Liver (tissue), 9 donors: ENCODE results near the gene WFIKKN2. TPM values are rescaled to one million over a fixed set of nuclear protein-coding genes. Genes with fewer than 3 reads are reported as not detected.

ENCODE experiments used
- DNase-seq: peaks from one replicate; pipeline ENCODE4 v3.0.0-alpha.2; 2017; ENCODE audit warnings: low spot score
- H3K27ac ChIP-seq, 2 donors: one replicate each; pipeline ENCODE4 v1.7.0; 2013; ENCODE audit warnings: inconsistent platforms in 2 of 2, low read length in 2 of 2, control low read depth in 1 of 2, low read depth in 1 of 2, mild to moderate bottlenecking in 1 of 2
- H3K27me3 ChIP-seq, 4 donors: one replicate each; pipeline versions ENCODE4 v1.6.1 to v1.7.0; 2013; ENCODE audit warnings: low read length in 3 of 4, inconsistent platforms in 1 of 4, mild to moderate bottlenecking in 1 of 4, moderate library complexity in 1 of 4; ENCODE audit not compliant: control insufficient read depth in 4 of 4, insufficient read depth in 4 of 4
- H3K36me3 ChIP-seq, 4 donors: one replicate each; pipeline versions ENCODE4 v1.6.1 to v1.7.0; 2013; ENCODE audit warnings: low read length in 3 of 4, mild to moderate bottlenecking in 3 of 4, low read depth in 1 of 4, moderate library complexity in 1 of 4; ENCODE audit not compliant: control insufficient read depth in 4 of 4, insufficient read depth in 3 of 4
- H3K4me1 ChIP-seq, 4 donors: one replicate each; pipeline versions ENCODE4 v1.6.1 to v1.7.0; 2013; ENCODE audit warnings: low read length in 3 of 4, mild to moderate bottlenecking in 3 of 4, moderate library complexity in 1 of 4; ENCODE audit not compliant: control insufficient read depth in 4 of 4, insufficient read depth in 4 of 4
- H3K4me3 ChIP-seq, 3 donors: one replicate each; pipeline versions ENCODE4 v1.6.1 to v1.7.0; 2013; ENCODE audit warnings: low read length in 3 of 3, control low read depth in 1 of 3, low read depth in 1 of 3, mild to moderate bottlenecking in 1 of 3
- H3K9ac ChIP-seq, 2 donors: one replicate each; pipeline ENCODE4 v1.7.0; 2013; ENCODE audit warnings: low read length in 2 of 2, mild to moderate bottlenecking in 2 of 2, moderate library complexity in 2 of 2, control low read depth in 1 of 2, low read depth in 1 of 2
- H3K9me3 ChIP-seq, 4 donors: one replicate each; pipeline versions ENCODE4 v1.6.1 to v1.7.0; 2013; ENCODE audit warnings: low read length in 3 of 4; ENCODE audit not compliant: control insufficient read depth in 4 of 4
- ATF3 ChIP-seq: IDR thresholded peaks from 2 replicates; pipeline ENCODE4 v1.6.1; 2016; ENCODE audit warnings: antibody characterized with exemption
- CTCF ChIP-seq: fragments of 150-350 bp; IDR thresholded peaks from 2 replicates; pipeline ENCODE4 v1.5.1; 2017; ENCODE audit warnings: improper control_type of control experiment, low read depth, low read length; ENCODE audit not compliant: missing input control
- FOXA1 ChIP-seq: IDR thresholded peaks from 2 replicates; pipeline ENCODE4 v1.6.1; 2016; ENCODE audit warnings: antibody characterized with exemption
- FOXA2 ChIP-seq: IDR thresholded peaks from 2 replicates; pipeline ENCODE4 v1.6.1; 2016; ENCODE audit warnings: antibody characterized with exemption
- GABPA ChIP-seq, 2 donors: IDR thresholded peaks in 1 of 2; conservative IDR thresholded peaks in 1 of 2; 2 replicates each; pipeline ENCODE4 v1.6.1; 2016; ENCODE audit warnings: antibody characterized with exemption in 2 of 2, mild to moderate bottlenecking in 1 of 2, moderate library complexity in 1 of 2
- HNF4A ChIP-seq, 2 donors: conservative IDR thresholded peaks; 2 replicates each; pipeline ENCODE4 v1.6.1; 2016; ENCODE audit warnings: antibody characterized with exemption in 2 of 2, mild to moderate bottlenecking in 2 of 2
- HNF4G ChIP-seq: IDR thresholded peaks from 2 replicates; pipeline ENCODE4 v1.6.1; 2016; ENCODE audit warnings: antibody characterized with exemption
- JUND ChIP-seq, 2 donors: IDR thresholded peaks; 2 replicates each; pipeline ENCODE4 v1.6.1; 2016; ENCODE audit warnings: antibody characterized with exemption in 2 of 2
- RAD21 ChIP-seq, 2 donors: IDR thresholded peaks; 2 replicates each; pipeline ENCODE4 v1.6.1; 2016; ENCODE audit warnings: antibody characterized with exemption in 2 of 2, mild to moderate bottlenecking in 2 of 2
- REST ChIP-seq: IDR thresholded peaks from 2 replicates; pipeline ENCODE4 v1.6.1; 2016; ENCODE audit warnings: antibody characterized with exemption, mild to moderate bottlenecking
- RXRA ChIP-seq, 2 donors: IDR thresholded peaks; 2 replicates each; pipeline ENCODE4 v1.6.1; 2017 to 2018; ENCODE audit warnings: antibody characterized with exemption in 2 of 2, mild to moderate bottlenecking in 1 of 2
- SP1 ChIP-seq: IDR thresholded peaks from 2 replicates; pipeline ENCODE4 v1.6.1; 2018; ENCODE audit warnings: antibody characterized with exemption, mild to moderate bottlenecking
- TAF1 ChIP-seq: conservative IDR thresholded peaks from 2 replicates; pipeline ENCODE4 v1.6.1; 2016; ENCODE audit warnings: antibody characterized with exemption, mild to moderate bottlenecking
- YY1 ChIP-seq: IDR thresholded peaks from 2 replicates; pipeline ENCODE4 v1.6.1; 2016; ENCODE audit warnings: antibody characterized with exemption, mild to moderate bottlenecking
- WGBS: extraction: QIAGEN DNeasy Blood & Tissue Kit; methylation state at CpG from one replicate; pipeline ENCODE4 v1.1.7; 2013; 5-methylcytosine and 5-hydroxymethylcytosine counted together
- polyA plus RNA-seq, 2 donors: library from polyadenylated mRNA; stranded (reverse) in 1 of 2; unstranded in 1 of 2; fragments of 200-250 nt in 1 of 2; fragments of >200 nt in 1 of 2; fragmentation: Nextera tagmentation in 1 of 2; extraction: Ambion mirVana in 1 of 2; gene quantifications; one replicate each; pipeline versions ENCODE4 v1.2.1 to v1.2.3, GENCODE V29; 2013 to 2015
- total RNA-seq, 2 donors: library from RNA; depleted of rRNA; stranded (reverse); fragments of >200 nt; gene quantifications; one replicate each; pipeline ENCODE4 v1.2.3, GENCODE V29; 2014
- donor health status: healthy.
- donor health status: healthy.
- donor health status: healthy.
- donor health status: healthy.
- donor health status: healthy.

WFIKKN2 gene
- total and polyA plus RNA-seq, 4 donors: 0.02 to 0.19 (median 0.07) TPM; not detected in 1

GRCh38 chr17:50820651-50821050 lies 14.7 kb upstream of the WFIKKN2 start (continued):
- TF ChIP-seq CTCF (no peak), RAD21 (IDR thresholded peaks at IDR 0.05) (no peak), ATF3 (no peak), GABPA (IDR thresholded peaks at IDR 0.05 in 1 of 2, conservative IDR thresholded peaks at IDR 0.05 in 1 of 2) (no peak), SP1 (no peak), TAF1 (no peak)

GRCh38 chr17:50822550-50822949 lies 12.8 kb upstream of the WFIKKN2 start:
- Histone ChIP-seq H3K4me1 (peaks cover 0 to 5% (median under 1%) of the 10 kb centered on the region in 4 donors), H3K36me3 (no peaks in the 10 kb centered on the region), H3K27me3 (no peaks in the 10 kb centered on the region), H3K9ac (no peak overlapping the region), H3K4me3 (no peak overlapping the region), H3K9me3 (no peaks in the 10 kb centered on the region), H3K27ac (no peak overlapping the region)
- 94% methylated on average over 2 of the region's 2 CpGs for WGBS
- TF ChIP-seq CTCF: no peak
- no peak for TF ChIP-seq RXRA (IDR thresholded peaks at IDR 0.05)
- TF ChIP-seq JUND (IDR thresholded peaks at IDR 0.05): no peak
- TF ChIP-seq REST: no peak
- TF ChIP-seq ATF3: no peak
- TF ChIP-seq HNF4A (conservative IDR thresholded peaks at IDR 0.05): no peak
- no peak for TF ChIP-seq FOXA1
- TF ChIP-seq TAF1: no peak
- TF ChIP-seq FOXA2: no peak
- no peak for TF ChIP-seq SP1
- TF ChIP-seq YY1: no peak
- TF ChIP-seq HNF4G: no peak
- no peak for TF ChIP-seq RAD21 (IDR thresholded peaks at IDR 0.05)
- no peak for DNase-seq
